Esophagus squamous epithelium (tissue), 4 donors: ENCODE measurements around the gene SIKE1.

ENCODE experiments used
- CTCF ChIP-seq, 6 experiments: fragments of 450-650 bp in 4 of 6; fragments of 200-600 bp in 2 of 6; sonication (generic) in 2 of 6; IDR thresholded peaks; one replicate each; pipeline ENCODE4 v1.5.1; 2016 to 2019; ENCODE audit warnings: antibody characterized with exemption in 6 of 6, mild to moderate bottlenecking in 4 of 6, moderate library complexity in 4 of 6
- POLR2A ChIP-seq, 4 donors: fragments of 450-650 bp; IDR thresholded peaks; one replicate each; pipeline ENCODE4 v1.6.1; 2017; ENCODE audit warnings: antibody characterized with exemption in 4 of 4, mild to moderate bottlenecking in 4 of 4, moderate library complexity in 3 of 4

- no peak for TF ChIP-seq CTCF (IDR thresholded peaks at IDR 0.05)
- TF ChIP-seq POLR2A (IDR thresholded peaks at IDR 0.05), result no peak
Measured at GRCh38 chr1:114779722-114780121, 763 bp downstream of the SIKE1 start.
